BE2C (cell line): ENCODE measurements around the gene DSP.

Source experiments
- DNase-seq: peaks from one replicate; pipeline ENCODE4 v3.0.0-alpha.2; 2020
- H3K27me3 ChIP-seq: fragments of 250-450 bp; sonication (Bioruptor Pico); 2 replicates; pipeline ENCODE4 v1.5.1; 2020; ENCODE audit warnings: mild to moderate bottlenecking
- H3K36me3 ChIP-seq: fragments of 250-450 bp; sonication (Bioruptor Pico); 2 replicates; pipeline ENCODE4 v1.5.1; 2020; ENCODE audit warnings: mild to moderate bottlenecking
- H3K4me1 ChIP-seq: fragments of 250-450 bp; sonication (Bioruptor Pico); 2 replicates; pipeline ENCODE4 v1.5.1; 2020
- H3K4me3 ChIP-seq: 2 replicates; pipeline ENCODE4 v1.5.1; 2011; ENCODE audit warnings: low read depth, low read length
- H3K9me3 ChIP-seq: fragments of 250-450 bp; sonication (Bioruptor Pico); 2 replicates; pipeline ENCODE4 v1.5.1; 2020
- CTCF ChIP-seq: IDR thresholded peaks from 2 replicates; pipeline ENCODE4 v1.5.1; 2012; ENCODE audit warnings: mild to moderate bottlenecking, low read depth, low read length

The DSP gene

DNA sequence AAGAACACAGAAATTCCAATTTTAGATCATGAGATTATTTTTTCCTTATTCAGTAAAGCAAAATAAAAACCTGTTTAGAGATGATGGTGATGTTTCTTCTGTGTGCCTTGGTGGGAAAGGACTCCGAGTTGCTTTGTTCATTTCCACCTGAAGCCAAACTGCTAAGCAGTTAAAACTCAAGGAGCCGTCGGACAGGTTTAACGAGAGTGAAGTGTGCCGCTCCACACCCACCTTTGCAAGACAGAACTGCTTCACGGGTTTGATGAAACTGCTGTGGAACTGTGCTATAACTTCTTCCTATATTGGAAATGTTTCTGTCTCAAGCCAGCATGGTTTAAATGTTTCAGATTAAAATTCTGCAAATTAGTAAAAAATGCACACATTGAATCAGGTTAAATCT lies 9.2 kb upstream of the DSP start:
- Histone ChIP-seq H3K4me3 (no peak overlapping the region), H3K36me3 (no peaks in the 10 kb centered on the region), H3K4me1 (no peaks in the 10 kb centered on the region), H3K27me3 (peaks cover 74% of the 10 kb centered on the region), H3K9me3 (no peaks in the 10 kb centered on the region; the same call in 1 of the 2 replicates)
- no peak for DNase-seq
- TF ChIP-seq CTCF: no peak

DNA sequence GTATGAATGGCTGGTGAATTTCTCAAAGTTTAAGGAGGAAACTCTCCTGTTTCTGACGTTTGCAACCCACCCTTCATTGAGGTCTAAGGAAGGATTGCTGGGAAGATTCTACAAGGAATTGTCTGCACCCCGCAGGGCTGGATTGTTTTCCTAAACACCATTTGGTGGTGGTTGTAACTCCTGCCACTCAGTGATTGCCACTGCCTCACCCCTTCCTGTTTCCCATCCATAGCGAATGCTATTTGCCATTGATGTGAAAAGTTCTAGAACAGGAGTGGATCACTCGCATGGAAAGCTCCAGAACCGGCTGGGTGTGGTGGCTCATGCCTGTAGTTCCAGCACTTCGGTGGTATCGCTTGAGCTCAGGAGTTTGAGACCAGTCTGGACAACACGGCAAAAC lies 8.7 kb upstream of the DSP start:
- DNase-seq: no peak
- no peaks in the 10 kb centered on the region; the same call in 1 of the 2 replicates for H3K9me3 ChIP-seq
- H3K27me3 ChIP-seq: peaks cover 76% of the 10 kb centered on the region
- no peaks in the 10 kb centered on the region for H3K36me3 ChIP-seq
- H3K4me1 ChIP-seq: no peaks in the 10 kb centered on the region
- no peak for TF ChIP-seq CTCF
- H3K4me3 ChIP-seq: no peak overlapping the region

- Histone ChIP-seq H3K36me3 (no peaks in the 10 kb centered on the region), H3K27me3 (peaks cover 79% of the 10 kb centered on the region), H3K4me3 (no peak overlapping the region), H3K9me3 (no peaks in the 10 kb centered on the region), H3K4me1 (no peaks in the 10 kb centered on the region)
- TF ChIP-seq CTCF: no peak
- DNase-seq: no peak
Observed at GRCh38 chr6:7534192-7534591, 7.3 kb upstream of the DSP start.

DNA sequence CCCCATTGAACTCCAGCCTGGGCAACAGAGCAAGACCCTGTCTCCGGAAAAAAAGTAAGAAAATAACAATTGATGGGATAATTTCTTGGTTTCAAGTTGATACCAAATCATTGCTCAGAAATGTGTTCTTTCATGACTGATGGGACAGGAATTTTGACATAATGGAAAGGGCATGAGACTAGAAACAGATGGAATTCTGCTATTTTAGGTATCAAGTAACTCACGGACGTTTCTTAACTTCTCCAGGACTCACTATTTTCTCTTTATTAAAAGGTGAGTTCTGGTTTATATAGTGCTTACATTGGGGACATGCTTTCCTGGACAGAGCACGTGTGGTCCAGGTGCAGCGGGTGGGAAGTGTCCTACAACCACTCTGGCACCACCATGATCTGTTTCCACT lies 6.0 kb upstream of the DSP start:
- peaks cover 79% of the 10 kb centered on the region for H3K27me3 ChIP-seq
- TF ChIP-seq CTCF: no peak
- H3K9me3 ChIP-seq: no peaks in the 10 kb centered on the region
- no peak overlapping the region for H3K4me3 ChIP-seq
- DNase-seq: no peak
- H3K36me3 ChIP-seq: no peaks in the 10 kb centered on the region
- H3K4me1 ChIP-seq: no peaks in the 10 kb centered on the region

DNA sequence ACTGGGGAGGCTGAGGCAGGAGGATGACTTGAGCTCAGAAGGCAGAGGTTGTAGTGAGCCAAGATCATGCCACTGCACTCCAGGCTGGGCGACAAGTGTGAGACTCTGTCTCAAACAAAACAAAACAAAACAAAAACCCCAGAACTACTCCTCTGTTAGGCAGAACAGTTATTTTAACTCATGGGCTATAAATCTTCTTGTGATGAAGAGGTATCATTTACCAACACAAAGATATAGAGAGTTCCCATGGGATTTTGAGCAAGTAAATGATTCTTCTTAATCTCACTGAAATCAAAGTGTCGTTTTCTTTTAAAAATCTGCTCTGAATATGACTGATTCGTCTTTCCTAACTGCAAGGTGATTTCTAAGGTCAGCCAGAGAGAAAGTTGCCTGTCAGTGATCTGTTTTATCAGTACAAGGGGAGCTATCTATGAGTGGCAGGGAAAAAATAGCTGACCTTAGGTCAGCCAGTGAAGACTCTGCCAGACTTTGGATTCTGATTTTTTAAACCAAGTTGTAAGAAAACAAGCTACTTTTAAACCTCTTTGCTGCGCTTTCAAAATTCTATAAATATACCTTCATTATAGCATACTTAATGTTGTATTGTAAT lies 3.8 kb upstream of the DSP start:
- TF ChIP-seq CTCF: no peak

GRCh38 chr6:7538484-7538883 lies 3.0 kb upstream of the DSP start:
- Histone ChIP-seq H3K27me3 (peaks cover 92% of the 10 kb centered on the region), H3K4me3 (no peak overlapping the region), H3K4me1 (no peaks in the 10 kb centered on the region), H3K9me3 (no peaks in the 10 kb centered on the region), H3K36me3 (no peaks in the 10 kb centered on the region)
- no peak for TF ChIP-seq CTCF
- no peak for DNase-seq

More for the DNA sequence above, 3.8 kb upstream of the DSP start:
- Histone ChIP-seq H3K27me3 (peaks cover 87% of the 10 kb centered on the region), H3K36me3 (no peaks in the 10 kb centered on the region), H3K4me1 (no peaks in the 10 kb centered on the region), H3K9me3 (no peaks in the 10 kb centered on the region), H3K4me3 (no peak overlapping the region)
- no peak for DNase-seq
